Keratinocyte (primary cell): ENCODE measurements around the gene CILP2. TPM values are rescaled to one million over a fixed set of nuclear protein-coding genes. Genes with fewer than 3 reads are reported as not detected.

Experiments used
- DNase-seq: peaks from one replicate; pipeline ENCODE4 v3.0.0-alpha.2; 2011; ENCODE audit warnings: low read depth, missing footprints, low spot score
- FAIRE-seq: peaks from 2 replicates; lab custom pipeline; 2011; peaks lifted over from hg19 to GRCh38; lab: Jason Lieb, UNC
- H2AFZ ChIP-seq: 2 replicates; pipeline ENCODE4 v1.6.0; 2012; ENCODE audit warnings: low read length, control low read depth, inconsistent platforms; ENCODE audit not compliant: control insufficient read depth
- H3K27ac ChIP-seq: 2 replicates; pipeline ENCODE4 v1.5.1; 2011; ENCODE audit warnings: low read length; ENCODE audit not compliant: control insufficient read depth, insufficient read depth
- H3K27me3 ChIP-seq: 3 replicates; pipeline ENCODE4 v1.6.0; 2011; ENCODE audit warnings: low read length; ENCODE audit not compliant: control insufficient read depth, insufficient read depth; ENCODE audit errors: extremely low read depth
- H3K36me3 ChIP-seq, 2 experiments: 2 replicates in 1 of 2; 3 replicates in 1 of 2; pipeline ENCODE4 v1.5.1; 2011; ENCODE audit warnings: low read length in 2 of 2, mild to moderate bottlenecking in 1 of 2; ENCODE audit not compliant: control insufficient read depth in 2 of 2, insufficient read depth in 2 of 2; ENCODE audit errors: extremely low read depth in 1 of 2
- H3K4me1 ChIP-seq: 3 replicates; pipeline ENCODE4 v1.5.1; 2011; ENCODE audit warnings: low read length; ENCODE audit not compliant: control insufficient read depth, insufficient read depth; ENCODE audit errors: extremely low read depth
- H3K4me2 ChIP-seq: 3 replicates; pipeline ENCODE4 v1.6.0; 2011; ENCODE audit warnings: low read depth, low read length; ENCODE audit not compliant: control insufficient read depth, insufficient read depth; ENCODE audit errors: extremely low read depth
- H3K4me3 ChIP-seq, 3 experiments: fragments of 200-600 bp in 1 of 3; sonication (generic) in 1 of 3; 2 replicates in 2 of 3; 3 replicates in 1 of 3; pipeline ENCODE4 v1.5.1; 2011 to 2016; ENCODE audit warnings: low read length in 3 of 3, mild to moderate bottlenecking in 3 of 3, control low read depth in 2 of 3, inconsistent platforms in 1 of 3, low read depth in 1 of 3, mixed read lengths in 1 of 3, mixed run types in 1 of 3, moderate library complexity in 1 of 3; ENCODE audit not compliant: control insufficient read depth in 2 of 3, insufficient read depth in 2 of 3; ENCODE audit errors: extremely low read depth in 1 of 3
- H3K79me2 ChIP-seq: 2 replicates; pipeline ENCODE4 v1.6.0; 2012; ENCODE audit warnings: low read length; ENCODE audit not compliant: control insufficient read depth, insufficient read depth
- H3K9ac ChIP-seq: 3 replicates; pipeline ENCODE4 v1.6.0; 2011; ENCODE audit warnings: low read length; ENCODE audit not compliant: control insufficient read depth, insufficient read depth; ENCODE audit errors: extremely low read depth
- H3K9me1 ChIP-seq: 3 replicates; pipeline ENCODE4 v1.6.0; 2011; ENCODE audit warnings: low read length; ENCODE audit not compliant: control insufficient read depth, insufficient read depth; ENCODE audit errors: extremely low read depth
- H3K9me3 ChIP-seq: 2 replicates; pipeline ENCODE4 v1.5.1; 2012; ENCODE audit warnings: low read depth, low read length; ENCODE audit not compliant: control insufficient read depth
- H4K20me1 ChIP-seq: 3 replicates; pipeline ENCODE4 v1.6.0; 2011; ENCODE audit warnings: low read length; ENCODE audit not compliant: control insufficient read depth, insufficient read depth; ENCODE audit errors: extremely low read depth
- CTCF ChIP-seq, 3 experiments: IDR thresholded peaks in 1 of 3; conservative IDR thresholded peaks in 1 of 3; optimal IDR thresholded peaks in 1 of 3; 2 replicates in 2 of 3; 3 replicates in 1 of 3; pipeline versions ENCODE3 to v1.5.1; 2011; ENCODE audit warnings: low read length in 3 of 3, mild to moderate bottlenecking in 3 of 3, moderate library complexity in 2 of 3, control low read depth in 1 of 3, inconsistent platforms in 1 of 3; ENCODE audit not compliant: insufficient read depth in 2 of 3; ENCODE audit errors: extremely low read depth in 1 of 3
- EZH2 ChIP-seq: IDR thresholded peaks from one replicate; pipeline ENCODE4 v1.6.1; 2012; ENCODE audit warnings: inconsistent platforms, mild to moderate bottlenecking, low read length, moderate library complexity
- dilution Hi-C: fragments of 300-500 bp; cut with MboI; formaldehyde crosslinking; loops from one replicate; pipeline ENCODE4 v1.7.0; 2020; ENCODE audit warnings: low sequenced_read_pairs; ENCODE audit not compliant: extremely low pct_ligation_motif_present
- polyA plus RNA-seq, 5 experiments: library from polyadenylated mRNA; depleted of rRNA in 3 of 5; stranded (reverse) in 3 of 5; stranded (forward) in 1 of 5; unstranded in 1 of 5; fragments of >200 nt; gene quantifications; 1 replicate in 1 of 5; 2 replicates in 3 of 5; 3 replicates in 1 of 5; pipeline versions ENCODE4 v1.2.1 to v1.2.3, GENCODE V29; 2011 to 2012; ENCODE audit warnings: missing spikeins in 2 of 5, low read depth in 1 of 5, low replicate concordance in 1 of 5

The CILP2 gene
- polyA plus RNA-seq, 1 donor (not counting 4 experiments of a cell fraction or from before 2014, with no cell fraction given): 0.07 TPM

GRCh38 chr19:19548915-19549759 is 11.1 kb downstream of the CILP2 start:
- H4K20me1 ChIP-seq: no peaks in the 10 kb centered on the region
- no peak for TF ChIP-seq CTCF (optimal IDR thresholded peaks at IDR 0.05 in 1 of 3, IDR thresholded peaks at IDR 0.05 in 1 of 3, conservative IDR thresholded peaks at IDR 0.05 in 1 of 3; ENCODE audit: extremely low read depth in 1 of 3, insufficient read depth in 2 of 3, low read length in 3 of 3)
- no peak for TF ChIP-seq EZH2
- FAIRE-seq (no peak), DNase-seq (no peak)
- H3K4me1 ChIP-seq: no peaks in the 10 kb centered on the region
- dilution Hi-C loops: no loop called here
- H3K36me3 ChIP-seq: no peaks in the 10 kb centered on the region
- no peaks in the 10 kb centered on the region for H3K79me2 ChIP-seq
- H3K27me3 ChIP-seq: peaks cover 32% of the 10 kb centered on the region
- no peak overlapping the region for H3K27ac ChIP-seq
- no peaks in the 10 kb centered on the region for H3K9me3 ChIP-seq
- no peaks in the 10 kb centered on the region for H3K9me1 ChIP-seq
- no peak overlapping the region for H3K4me2 ChIP-seq
- H3K4me3 ChIP-seq: no peak overlapping the region
- H3K9ac ChIP-seq: no peak overlapping the region
- no peak overlapping the region for H2AFZ ChIP-seq

GRCh38 chr19:19549804-19550464 is 11.9 kb downstream of the CILP2 start:
- no peak overlapping the region for H3K4me2 ChIP-seq
- H3K27ac ChIP-seq: no peak overlapping the region
- H2AFZ ChIP-seq: no peak overlapping the region
- no peak for TF ChIP-seq CTCF (optimal IDR thresholded peaks at IDR 0.05 in 1 of 3, IDR thresholded peaks at IDR 0.05 in 1 of 3, conservative IDR thresholded peaks at IDR 0.05 in 1 of 3; ENCODE audit: extremely low read depth in 1 of 3, insufficient read depth in 2 of 3, low read length in 3 of 3)
- no peak for TF ChIP-seq EZH2
- no peaks in the 10 kb centered on the region for H3K36me3 ChIP-seq
- H3K4me3 ChIP-seq: no peak overlapping the region
- no peaks in the 10 kb centered on the region for H4K20me1 ChIP-seq
- no peaks in the 10 kb centered on the region for H3K9me1 ChIP-seq
- H3K4me1 ChIP-seq: no peaks in the 10 kb centered on the region
- H3K9me3 ChIP-seq: no peaks in the 10 kb centered on the region
- DNase-seq: no peak
- dilution Hi-C loops: no loop called here
- H3K27me3 ChIP-seq: peaks cover 32% of the 10 kb centered on the region
- no peak overlapping the region for H3K9ac ChIP-seq
- FAIRE-seq: no peak
- H3K79me2 ChIP-seq: no peaks in the 10 kb centered on the region
